ENCODE measurements around the gene CEP112. TPM values are rescaled to one million over a fixed set of nuclear protein-coding genes. Genes with fewer than 3 reads are reported as not detected.

CEP112 gene
- total and polyA plus RNA-seq, 2 of the 8 experiments (the other 6 are each of a cell fraction or from before 2014, with no cell fraction given): 0.62 to 3.1 TPM

DNA sequence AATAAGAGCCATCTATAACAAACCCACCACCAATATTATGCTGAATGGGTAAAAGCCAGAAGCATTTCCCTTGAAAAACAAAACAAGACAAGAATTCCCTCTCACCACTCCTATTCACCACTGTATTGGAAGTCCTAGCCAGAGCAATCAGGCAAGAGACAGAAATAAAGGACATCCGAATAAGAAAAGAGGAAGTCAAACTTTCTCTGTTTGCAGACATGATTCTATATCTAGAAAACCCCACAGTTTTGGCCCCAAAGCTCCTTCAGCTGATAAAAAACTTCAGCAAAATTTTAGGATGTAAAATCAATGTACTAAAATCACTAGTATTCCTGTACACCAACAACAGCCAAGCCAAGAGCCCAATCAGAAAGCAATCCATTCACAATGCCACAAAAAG, 358.7 kb downstream of the CEP112 start:
- no peaks in the 10 kb centered on the region for H3K23me2 ChIP-seq (ENCODE audit: low read depth, low read length)
- H3K27me3 ChIP-seq (replicated peaks in 1 of 4; ENCODE audit: control insufficient read depth in 3 of 4, extremely low read depth in 1 of 4, insufficient read depth in 3 of 4, low read length in 3 of 4): no peaks in the 10 kb centered on the region
- no peak overlapping the region for H3K4me3 ChIP-seq (ENCODE audit: extremely low read depth in 1 of 4, insufficient read depth in 2 of 4, low read depth in 3 of 4, low read length in 4 of 4)
- H3K4me1 ChIP-seq (replicated peaks in 1 of 4; ENCODE audit: control insufficient read depth in 3 of 4, insufficient read depth in 4 of 4, low read length in 3 of 4): no peaks in the 10 kb centered on the region
- H3K79me1 ChIP-seq (ENCODE audit: low read depth, low read length): no peaks in the 10 kb centered on the region
- H2BK5ac ChIP-seq (ENCODE audit: low read depth, low read length): no peak overlapping the region
- H2AK5ac ChIP-seq (ENCODE audit: low read depth, low read length): no peak overlapping the region
- no peak overlapping the region for H3K4ac ChIP-seq (replicated peaks; ENCODE audit: insufficient read length, low read depth, low read length)
- no peak overlapping the region for H4K91ac ChIP-seq (replicated peaks; ENCODE audit: insufficient read length, low read length)
- DNase-seq (ENCODE audit: low read depth in 1 of 2, low spot score in 2 of 2): no peak
- H2AFZ ChIP-seq (ENCODE audit: low read length): no peak overlapping the region
- no peak overlapping the region for H3K4me2 ChIP-seq (ENCODE audit: insufficient read depth in 1 of 2, low read depth in 2 of 2, low read length in 2 of 2)
- H2BK120ac ChIP-seq (replicated peaks; ENCODE audit: low read depth, low read length): no peak overlapping the region
- peaks cover 6 to 10% of the 10 kb centered on the region in 2 experiments; a peak in 2 of 4 replicates for H3K9me3 ChIP-seq (ENCODE audit: insufficient read depth in 2 of 2, low read depth in 1 of 2, low read length in 1 of 2)
- ChIA-PET POLR2A (ENCODE audit: partially characterized antibody) (no interaction called here), CTCF (ENCODE audit: partially characterized antibody) (interaction anchor here (1.9 kb wide), 1 partner anchor 39 kb away, joined by 6 read pairs; no protein-coding TSS in a partner anchor)
- H2BK12ac ChIP-seq (ENCODE audit: low read depth, low read length): no peak overlapping the region
- H3K56ac ChIP-seq (replicated peaks; ENCODE audit: insufficient read length, low read depth, low read length): no peak overlapping the region
- no peak overlapping the region for H2BK20ac ChIP-seq (ENCODE audit: low read length)
- WGBS, 2 experiments (ENCODE audit: extremely low coverage in 1 of 2, insufficient coverage in 1 of 2, insufficient read length in 1 of 2, insufficient replicate concordance in 2 of 2, low coverage in 1 of 2, low lambda C conversion rate in 2 of 2, missing lambda C conversion rate in 1 of 2): 100% methylated on average over 1 of the region's 1 CpG; no CpG with 5 or more reads in 1 of the 2 experiments
- no peak overlapping the region for H2BK15ac ChIP-seq (ENCODE audit: low read length)
- H3K36me3 ChIP-seq (ENCODE audit: control insufficient read depth in 2 of 4, insufficient read depth in 4 of 4, low read length in 3 of 4): no peaks in the 10 kb centered on the region
- no peaks in the 10 kb centered on the region for H3K79me2 ChIP-seq (ENCODE audit: control insufficient read depth in 1 of 2, insufficient read depth in 2 of 2, low read length in 2 of 2)
- no peak overlapping the region for H3K9ac ChIP-seq (replicated peaks in 1 of 4; ENCODE audit: extremely low read depth in 1 of 4, low read depth in 3 of 4, low read length in 3 of 4)
- H4K20me1 ChIP-seq (replicated peaks in 1 of 2; ENCODE audit: control insufficient read depth in 1 of 2, insufficient read depth in 2 of 2, low read length in 2 of 2): no peaks in the 10 kb centered on the region
- H3K27ac ChIP-seq (ENCODE audit: low read depth, low read length): no peak overlapping the region
- no peak overlapping the region for H3K18ac ChIP-seq (ENCODE audit: extremely low read depth, low read length)
- no peak overlapping the region for H4K5ac ChIP-seq (ENCODE audit: insufficient read length, low read depth, low read length)
- FAIRE-seq: no peak
- H3K14ac ChIP-seq (ENCODE audit: insufficient read length): no peak overlapping the region
- no peak overlapping the region for H4K8ac ChIP-seq (ENCODE audit: extremely low read depth, insufficient read depth, low read length)
- H3K23ac ChIP-seq (ENCODE audit: insufficient read length): no peak overlapping the region
- TF ChIP-seq EGR1 (IDR thresholded peaks at IDR 0.05; ENCODE audit: borderline replicate concordance, low read depth, low read length) (no peak), POU5F1 (IDR thresholded peaks at IDR 0.05; ENCODE audit: low read depth, low read length) (no peak), SIN3A (conservative IDR thresholded peaks at IDR 0.05 in 1 of 2, IDR thresholded peaks at IDR 0.05 in 1 of 2; ENCODE audit: low read depth in 1 of 2, low read length in 2 of 2) (no peak), SP1 (IDR thresholded peaks at IDR 0.05; ENCODE audit: low read depth, low read length) (no peak), CEBPB (IDR thresholded peaks at IDR 0.05; ENCODE audit: low read depth, low read length) (no peak), PHF8 (conservative IDR thresholded peaks at IDR 0.05; ENCODE audit: low read depth, low read length) (no peak), RFX5 (IDR thresholded peaks at IDR 0.05; ENCODE audit: borderline replicate concordance, low read depth, low read length) (no peak), BCL11A (IDR thresholded peaks at IDR 0.05; ENCODE audit: low read depth in 2 of 2, low read length in 2 of 2) (no peak), SIX5 (IDR thresholded peaks at IDR 0.05; ENCODE audit: low read depth, low read length) (no peak), KDM5A (IDR thresholded peaks at IDR 0.05; ENCODE audit: low read length) (no peak), ASH2L (IDR thresholded peaks at IDR 0.05; ENCODE audit: low read length) (no peak), CREB1 (IDR thresholded peaks at IDR 0.05) (no peak), CTBP2 (IDR thresholded peaks at IDR 0.05; ENCODE audit: borderline replicate concordance, insufficient read depth, insufficient read length, low read length) (no peak), CBX8 (IDR thresholded peaks at IDR 0.05; ENCODE audit: borderline replicate concordance, low read depth, low read length) (no peak), KDM4A (IDR thresholded peaks at IDR 0.05; ENCODE audit: low read depth, low read length, severe bottlenecking) (no peak), RXRA (IDR thresholded peaks at IDR 0.05; ENCODE audit: insufficient read depth, low read depth, low read length) (no peak)

Data from H1 (cell line).